WERI-Rb-1 (cell line): ENCODE data around the gene ZNF57.
"Not testable (repeated sequence)": the region's sequence is repeated elsewhere in the genome, so short reads cannot be mapped to it uniquely, and the experiment has no call there.

Source experiments
- DNase-seq: peaks from one replicate; pipeline ENCODE4 v3.0.0-alpha.2; 2020
- H3K27ac ChIP-seq: fragments of 250-450 bp; sonication (Bioruptor Pico); 2 replicates; pipeline ENCODE4 v1.5.1; 2020; ENCODE audit warnings: mild to moderate bottlenecking, moderate library complexity
- H3K27me3 ChIP-seq: fragments of 250-450 bp; sonication (Bioruptor Pico); 2 replicates; pipeline ENCODE4 v1.5.1; 2021; ENCODE audit warnings: mild to moderate bottlenecking, low read depth, moderate library complexity; ENCODE audit not compliant: insufficient read depth, severe bottlenecking
- H3K36me3 ChIP-seq: fragments of 250-450 bp; sonication (Bioruptor Pico); 2 replicates; pipeline ENCODE4 v1.5.1; 2020; ENCODE audit warnings: mild to moderate bottlenecking, moderate library complexity
- H3K4me3 ChIP-seq: 2 replicates; pipeline ENCODE4 v1.5.1; 2011; ENCODE audit warnings: low read depth, mild to moderate bottlenecking, control low read depth, low read length
- H3K9me3 ChIP-seq: fragments of 250-450 bp; sonication (Bioruptor Pico); 2 replicates; pipeline ENCODE4 v1.5.1; 2021; ENCODE audit warnings: mild to moderate bottlenecking, moderate library complexity; ENCODE audit not compliant: severe bottlenecking
- TF ChIP-seq, protein P1 (sequence below): IDR thresholded peaks from 2 replicates; pipeline ENCODE4 v1.5.1; 2011; ENCODE audit warnings: low read depth, mild to moderate bottlenecking, control low read depth, inconsistent platforms, low read length

Gene ZNF57

GRCh38 chr19:2888731-2889224, 11.9 kb upstream of the ZNF57 start:
- DNase-seq = no peak
- TF ChIP-seq, protein P1, sequence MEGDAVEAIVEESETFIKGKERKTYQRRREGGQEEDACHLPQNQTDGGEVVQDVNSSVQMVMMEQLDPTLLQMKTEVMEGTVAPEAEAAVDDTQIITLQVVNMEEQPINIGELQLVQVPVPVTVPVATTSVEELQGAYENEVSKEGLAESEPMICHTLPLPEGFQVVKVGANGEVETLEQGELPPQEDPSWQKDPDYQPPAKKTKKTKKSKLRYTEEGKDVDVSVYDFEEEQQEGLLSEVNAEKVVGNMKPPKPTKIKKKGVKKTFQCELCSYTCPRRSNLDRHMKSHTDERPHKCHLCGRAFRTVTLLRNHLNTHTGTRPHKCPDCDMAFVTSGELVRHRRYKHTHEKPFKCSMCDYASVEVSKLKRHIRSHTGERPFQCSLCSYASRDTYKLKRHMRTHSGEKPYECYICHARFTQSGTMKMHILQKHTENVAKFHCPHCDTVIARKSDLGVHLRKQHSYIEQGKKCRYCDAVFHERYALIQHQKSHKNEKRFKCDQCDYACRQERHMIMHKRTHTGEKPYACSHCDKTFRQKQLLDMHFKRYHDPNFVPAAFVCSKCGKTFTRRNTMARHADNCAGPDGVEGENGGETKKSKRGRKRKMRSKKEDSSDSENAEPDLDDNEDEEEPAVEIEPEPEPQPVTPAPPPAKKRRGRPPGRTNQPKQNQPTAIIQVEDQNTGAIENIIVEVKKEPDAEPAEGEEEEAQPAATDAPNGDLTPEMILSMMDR = no peak
- H3K9me3 ChIP-seq = no peaks in the 10 kb centered on the region
- H3K4me3 ChIP-seq = no peak overlapping the region
- H3K27ac ChIP-seq = no peak overlapping the region
- H3K36me3 ChIP-seq = no peaks in the 10 kb centered on the region
- H3K27me3 ChIP-seq = no peaks in the 10 kb centered on the region

GRCh38 chr19:2890531-2890930, 10.2 kb upstream of the ZNF57 start:
- H3K27me3 ChIP-seq, H3K9me3 ChIP-seq, H3K4me3 ChIP-seq, H3K27ac ChIP-seq, DNase-seq, H3K36me3 ChIP-seq: not testable (repeated sequence)

DNA sequence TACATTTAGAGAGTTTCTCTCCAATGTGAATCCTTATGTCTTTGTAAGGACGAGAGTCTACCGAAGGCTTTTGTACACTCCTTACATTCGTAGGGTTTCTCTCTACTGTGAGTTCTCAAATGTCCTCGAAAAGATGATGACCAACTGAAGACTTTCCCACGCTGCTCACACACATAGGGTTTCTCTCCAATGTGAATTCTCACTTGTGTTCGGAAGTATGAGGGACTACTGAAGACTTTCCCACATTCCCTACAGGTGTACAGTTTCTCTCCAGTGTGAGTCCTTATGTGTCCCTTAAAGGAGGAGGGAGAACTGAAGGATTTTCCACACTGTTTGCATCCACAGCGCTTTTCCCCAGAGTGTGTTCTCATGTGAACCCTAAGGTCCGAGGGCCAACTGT, 4.0 kb upstream of the ZNF57 start:
- TF ChIP-seq, protein P1 = no peak
- DNase-seq = no peak
- Histone ChIP-seq H3K27ac (no peak overlapping the region), H3K4me3 (no peak overlapping the region), H3K36me3 (no peaks in the 10 kb centered on the region), H3K27me3 (no peaks in the 10 kb centered on the region), H3K9me3 (peaks cover 17% of the 10 kb centered on the region)

GRCh38 chr19:2902590-2903218, 2.0 kb downstream of the ZNF57 start:
- H3K27me3 ChIP-seq = no peaks in the 10 kb centered on the region
- TF ChIP-seq, protein P1 = no peak

DNA sequence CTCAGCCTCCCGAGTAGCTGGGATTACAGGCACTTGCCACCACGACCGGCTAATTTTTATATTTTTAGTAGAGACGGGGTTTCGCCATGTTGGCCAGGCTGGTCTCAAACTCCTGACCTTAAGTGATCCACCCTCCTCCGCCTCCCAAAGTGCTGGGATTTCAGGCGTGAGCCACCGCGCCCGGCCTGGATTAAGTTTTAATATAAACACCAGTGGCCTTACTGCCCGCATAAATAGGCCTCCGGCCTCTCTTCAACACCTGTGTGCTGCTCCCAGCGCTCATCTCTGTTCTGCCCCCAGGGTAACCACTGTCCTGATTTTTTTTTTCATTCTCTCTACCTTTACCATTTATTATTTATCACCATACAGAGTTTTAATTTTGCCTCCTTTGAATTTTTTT, 2.6 kb downstream of the ZNF57 start:
- H3K36me3 ChIP-seq, DNase-seq, H3K9me3 ChIP-seq, H3K27ac ChIP-seq, H3K4me3 ChIP-seq, H3K27me3 ChIP-seq: not testable (repeated sequence)

More at GRCh38 chr19:2902590-2903218, 2.0 kb downstream of the ZNF57 start:
- Histone ChIP-seq H3K36me3 (no peaks in the 10 kb centered on the region), H3K9me3 (peaks cover 5% of the 10 kb centered on the region), H3K27ac (no peak overlapping the region), H3K4me3 (no peak overlapping the region)
- no peak for DNase-seq

DNA sequence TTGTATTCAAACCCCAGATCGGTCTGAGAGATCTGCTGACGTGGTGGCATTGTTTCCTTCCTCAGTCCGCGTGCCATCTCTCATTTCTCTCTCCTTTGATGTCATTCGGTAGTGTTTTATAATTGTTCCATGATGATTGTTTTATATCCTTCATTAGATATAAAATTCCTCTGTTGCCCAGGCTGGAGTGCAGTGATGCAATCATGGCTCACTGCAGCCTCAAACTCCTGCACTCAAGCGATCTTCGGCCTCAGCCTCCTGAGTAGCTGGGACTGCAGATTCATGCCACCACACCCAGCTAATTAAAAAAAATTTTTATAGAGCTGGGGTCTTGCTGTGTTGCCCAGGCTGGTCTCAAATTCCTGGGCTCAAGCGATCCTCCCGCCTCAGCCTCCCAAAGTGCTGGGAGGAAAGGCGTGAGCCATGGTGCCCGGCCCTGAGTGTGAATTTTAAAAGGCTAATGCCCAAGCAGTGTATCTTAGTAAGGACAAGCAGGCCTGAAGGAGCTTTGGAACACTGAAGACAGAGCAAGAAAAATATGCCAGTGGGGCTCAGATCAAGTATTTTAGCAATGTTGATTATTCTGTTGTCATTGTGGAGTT, 5.3 kb downstream of the ZNF57 start:
- Histone ChIP-seq H3K9me3 (no peaks in the 10 kb centered on the region), H3K4me3 (no peak overlapping the region), H3K27me3 (no peaks in the 10 kb centered on the region), H3K36me3 (no peaks in the 10 kb centered on the region), H3K27ac (no peak overlapping the region)
- TF ChIP-seq, protein P1 = no peak
- DNase-seq = no peak
